GM23338 (cell line): ENCODE measurements around the gene OVAAL.

Source experiments
- CREB1 ChIP-seq: fragments of 250-450 bp; sonication (Bioruptor Pico); IDR thresholded peaks from 2 replicates; pipeline ENCODE4 v1.5.0; 2020; ENCODE audit warnings: low read depth, mild to moderate bottlenecking, moderate library complexity
- CTCF ChIP-seq, 2 experiments: fragments of 200-600 bp in 1 of 2; sonication (generic) in 1 of 2; conservative IDR thresholded peaks; 2 replicates each; pipeline versions ENCODE4 v1.5.1 to v1.6.1; 2016 to 2017; ENCODE audit warnings: antibody characterized with exemption in 2 of 2, low read depth in 2 of 2, mild to moderate bottlenecking in 2 of 2, moderate library complexity in 1 of 2
- EZH2 ChIP-seq: fragments of 200-600 bp; sonication (generic); IDR thresholded peaks from one replicate; pipeline ENCODE4 v1.8.0; 2017; ENCODE audit warnings: antibody characterized with exemption, mild to moderate bottlenecking, low read depth; ENCODE audit not compliant: unreplicated experiment
- EZH2phosphoT487 ChIP-seq: fragments of 200-600 bp; sonication (generic); IDR thresholded peaks from one replicate; pipeline ENCODE4 v1.8.1; 2018; ENCODE audit warnings: antibody characterized with exemption; ENCODE audit not compliant: unreplicated experiment
- NANOG ChIP-seq: IDR thresholded peaks from 2 replicates; pipeline ENCODE4 v1.6.1; 2016; ENCODE audit warnings: antibody characterized with exemption, borderline replicate concordance
- POLR2AphosphoS5 ChIP-seq: IDR thresholded peaks from 2 replicates; pipeline ENCODE4 v1.6.1; 2016; ENCODE audit warnings: antibody characterized with exemption, low read depth
- REST ChIP-seq: IDR thresholded peaks from one replicate; pipeline ENCODE4 v1.6.1; 2018; ENCODE audit warnings: antibody characterized with exemption; ENCODE audit not compliant: unreplicated experiment
- STAT1 ChIP-seq: IDR thresholded peaks from one replicate; pipeline ENCODE4 v1.6.1; 2016; ENCODE audit warnings: antibody characterized with exemption; ENCODE audit not compliant: unreplicated experiment
- ZNF462 ChIP-seq: fragments of 250-450 bp; sonication (Bioruptor Pico); IDR thresholded peaks from 2 replicates; pipeline ENCODE4 v1.5.0; 2020; ENCODE audit warnings: mild to moderate bottlenecking, moderate library complexity

- TF ChIP-seq EZH2, result no peak
- TF ChIP-seq ZNF462 (CRISPR knock-in tag), result no peak
- TF ChIP-seq NANOG, result no peak
- TF ChIP-seq REST, result no peak
- TF ChIP-seq CTCF (conservative IDR thresholded peaks at IDR 0.05; ENCODE audit: low read depth in 2 of 2), result no peak
- TF ChIP-seq POLR2AphosphoS5, result no peak
- no peak for TF ChIP-seq EZH2phosphoT487
- TF ChIP-seq CREB1 (CRISPR knock-in tag), result no peak
- no peak for TF ChIP-seq STAT1
Measured at GRCh38 chr1:180525715-180526039, 33.1 kb upstream of the OVAAL start.
